GM19239 (cell line): ENCODE measurements around the gene GAD2.

Experiments used
- DNase-seq: peaks from one replicate; pipeline ENCODE4 v3.0.0; 2011; ENCODE audit warnings: low spot score; ENCODE audit not compliant: insufficient read length
- FAIRE-seq: peaks from 2 replicates; lab custom pipeline; 2011; peaks lifted over from hg19 to GRCh38; lab: Jason Lieb, UNC

The GAD2 gene

DNA sequence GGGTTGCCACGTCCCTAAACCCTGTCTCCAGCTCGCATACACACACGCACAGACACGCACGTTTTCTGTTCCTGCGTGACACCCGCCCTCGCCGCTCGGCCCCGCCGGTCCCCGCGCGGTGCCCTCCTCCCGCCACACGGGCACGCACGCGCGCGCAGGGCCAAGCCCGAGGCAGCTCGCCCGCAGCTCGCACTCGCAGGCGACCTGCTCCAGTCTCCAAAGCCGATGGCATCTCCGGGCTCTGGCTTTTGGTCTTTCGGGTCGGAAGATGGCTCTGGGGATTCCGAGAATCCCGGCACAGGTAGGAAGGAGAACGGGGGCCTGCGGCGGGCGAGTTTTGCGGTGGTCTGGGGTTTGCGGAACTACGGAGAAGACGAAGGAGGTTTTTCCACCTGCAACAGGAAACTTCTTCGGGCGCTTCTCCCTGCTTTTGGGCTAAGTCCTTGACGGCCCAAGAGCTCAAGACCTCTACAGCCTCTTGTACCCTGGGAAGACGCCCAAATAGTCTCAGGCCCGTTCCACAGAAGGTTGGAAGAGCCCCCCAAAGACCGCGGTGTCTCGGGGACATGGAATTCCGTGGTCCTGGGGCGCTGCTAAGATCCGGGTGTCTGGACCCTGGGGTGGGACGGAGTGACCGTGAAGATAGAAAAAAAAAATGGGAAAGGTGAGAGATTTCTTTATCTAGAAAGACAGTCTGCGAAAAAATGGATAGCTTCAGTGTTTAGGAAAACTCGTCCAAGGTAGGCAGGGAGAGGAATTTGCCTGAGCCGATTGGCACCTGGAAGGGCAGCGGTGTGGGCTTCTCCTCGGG is at the start of gene GAD2:
GAD2 (plus strand) TSS at position 190 of the 811 bp plus-strand sequence; CDS start at position 226, 36 bp downstream.
- FAIRE-seq (no peak), DNase-seq (no peak)

GRCh38 chr10:26169466-26169865 is 47.1 kb upstream of the GAD2 start:
- FAIRE-seq (no peak), DNase-seq (no peak)

- no peak for FAIRE-seq
- DNase-seq: no peak
Measured at GRCh38 chr10:26172131-26172530, 44.4 kb upstream of the GAD2 start.

DNA sequence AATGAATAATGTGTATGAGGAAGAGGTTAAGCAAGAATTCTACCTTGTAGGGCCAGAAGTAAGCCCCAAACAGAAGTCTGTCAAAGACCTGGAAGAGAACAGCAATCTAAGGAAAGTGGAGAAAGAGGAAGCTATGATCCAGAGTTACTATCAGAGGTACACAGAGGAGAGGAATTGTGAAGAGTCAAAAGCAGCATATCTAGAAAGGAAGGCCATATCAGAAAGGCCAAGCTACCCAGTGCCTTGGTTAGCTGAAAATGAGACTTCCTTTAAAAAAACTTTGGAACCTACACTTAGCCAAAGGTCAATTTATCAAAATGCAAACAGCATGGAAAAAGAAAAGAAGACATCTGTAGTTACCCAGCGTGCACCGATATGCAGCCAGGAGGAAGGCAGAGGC is 42.7 kb upstream of the GAD2 start:
- FAIRE-seq: no peak
- no peak for DNase-seq

GRCh38 chr10:26177341-26177740 is 39.2 kb upstream of the GAD2 start:
- no peak for FAIRE-seq
- no peak for DNase-seq

DNA sequence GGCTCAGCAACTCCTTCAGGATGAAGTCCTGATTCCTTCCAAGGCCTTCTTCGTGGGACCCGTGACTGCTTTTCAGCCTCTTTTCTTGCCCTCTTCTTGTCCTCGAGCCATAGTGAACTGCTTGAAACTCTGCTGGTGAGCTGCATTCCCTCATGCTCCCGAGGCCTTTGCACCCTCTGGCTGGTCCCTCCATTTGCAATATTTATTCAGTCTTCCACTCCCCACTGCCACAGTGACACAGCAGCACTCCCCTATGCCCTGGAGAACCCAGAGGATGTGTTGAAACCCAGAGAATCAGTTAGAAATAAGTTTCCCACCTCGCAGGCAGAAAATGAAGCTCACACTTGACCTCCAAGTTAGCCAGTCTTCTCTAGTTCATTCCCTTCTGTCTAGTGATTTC is 22.3 kb upstream of the GAD2 start:
- FAIRE-seq: no peak
- DNase-seq: no peak

DNA sequence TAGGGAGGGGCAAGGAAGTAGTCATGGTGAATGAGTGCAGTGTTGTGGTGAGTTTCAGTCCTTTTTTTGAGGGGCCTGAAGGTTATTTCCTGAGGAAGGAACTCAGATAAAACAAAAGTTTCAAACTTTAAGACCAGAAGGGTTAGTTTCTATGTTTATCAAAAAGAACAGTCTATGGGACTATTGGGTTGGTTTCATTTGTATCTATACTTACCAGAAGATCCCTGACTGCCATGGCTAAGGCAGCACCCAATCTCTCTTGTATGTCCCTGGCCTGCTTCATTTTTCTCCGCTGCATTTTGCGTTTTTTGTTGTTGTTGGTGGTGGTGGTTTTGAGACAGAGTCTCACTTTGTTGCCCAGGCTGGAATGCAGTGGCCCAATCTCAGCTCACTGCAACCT is 19.3 kb upstream of the GAD2 start:
- DNase-seq (no peak), FAIRE-seq (no peak)

GRCh38 chr10:26198119-26198518 is 18.5 kb upstream of the GAD2 start:
- FAIRE-seq: no peak

DNA sequence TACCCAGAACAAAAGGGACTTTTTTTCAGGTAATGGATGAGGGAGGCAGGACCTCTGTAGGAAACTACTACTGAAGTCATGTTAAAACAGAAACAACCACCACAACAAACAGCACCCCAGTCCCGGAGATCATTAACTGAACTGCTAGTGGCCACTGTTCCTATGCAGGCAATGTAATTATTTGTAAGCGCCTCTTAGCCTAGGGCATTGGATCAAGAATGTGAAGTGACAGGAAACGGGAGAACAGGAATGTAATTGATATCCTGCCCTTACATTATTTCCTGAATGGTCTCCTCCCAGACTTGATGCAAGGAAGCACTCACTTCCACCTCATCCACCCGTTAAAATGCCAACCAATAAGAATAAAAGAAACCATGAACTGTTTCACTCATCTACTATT is 16.7 kb upstream of the GAD2 start:
- FAIRE-seq (no peak), DNase-seq (no peak)

More at GRCh38 chr10:26198119-26198518, 18.5 kb upstream of the GAD2 start:
- DNase-seq: no peak

GRCh38 chr10:26205223-26205622 is 11.4 kb upstream of the GAD2 start:
- no peak for DNase-seq
- FAIRE-seq: no peak

- DNase-seq: no peak
- no peak for FAIRE-seq
Measured at GRCh38 chr10:26211781-26212444, 4.7 kb upstream of the GAD2 start.

DNA sequence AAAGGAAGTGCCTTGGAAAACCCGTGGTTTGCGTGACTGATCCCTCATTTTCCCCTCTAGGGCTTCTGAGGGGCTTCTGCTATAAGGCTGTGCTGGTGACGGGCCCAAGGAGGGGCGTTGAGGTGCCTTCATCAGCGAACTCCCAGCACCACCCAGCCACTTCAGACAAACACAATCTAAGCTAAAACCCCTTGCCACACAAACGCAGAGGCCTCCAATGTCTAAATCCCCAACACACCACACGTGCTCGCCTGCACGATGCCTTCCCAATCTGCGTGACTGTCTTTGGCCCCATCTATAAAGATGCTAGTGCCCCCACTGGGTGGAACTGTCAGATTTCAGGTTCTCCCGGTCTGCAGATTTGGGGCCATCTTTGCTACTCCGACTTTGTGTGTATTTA is 4.1 kb upstream of the GAD2 start:
- no peak for FAIRE-seq
- DNase-seq: no peak

DNA sequence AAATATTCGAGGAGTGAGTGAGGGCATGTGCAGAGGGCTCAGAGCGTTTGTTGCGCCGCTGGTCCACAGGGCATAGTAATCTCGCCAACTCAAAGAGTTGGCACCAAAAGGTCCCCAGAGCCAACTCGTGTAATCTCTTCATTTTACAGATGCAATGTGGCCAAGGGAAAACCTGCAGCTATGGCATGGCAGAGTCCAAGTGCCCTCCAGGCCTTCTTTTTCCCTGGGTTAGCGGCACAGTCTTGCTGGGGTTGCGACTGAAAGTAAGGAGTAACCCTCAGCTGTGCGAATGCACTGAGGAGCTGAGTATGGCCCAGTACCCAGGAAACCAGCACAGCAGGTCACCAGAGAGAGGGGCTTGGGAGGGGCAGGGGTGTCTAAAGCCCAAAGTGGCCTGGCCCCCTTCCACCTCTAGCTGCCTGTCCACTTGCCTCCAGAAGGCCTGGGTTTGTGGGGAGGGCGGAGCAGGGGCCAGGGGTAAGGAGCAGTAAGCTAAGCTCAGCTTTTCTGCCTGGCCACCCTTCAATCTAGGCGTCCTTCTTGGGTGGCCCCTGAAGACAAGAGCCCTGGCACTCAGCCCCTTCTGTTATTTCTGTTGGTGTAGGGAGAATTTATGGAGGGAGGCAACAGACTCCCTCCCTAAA is 3.3 kb upstream of the GAD2 start:
- FAIRE-seq (no peak), DNase-seq (no peak)

GRCh38 chr10:26214004-26214403 is 2.6 kb upstream of the GAD2 start:
- no peak for DNase-seq

DNA sequence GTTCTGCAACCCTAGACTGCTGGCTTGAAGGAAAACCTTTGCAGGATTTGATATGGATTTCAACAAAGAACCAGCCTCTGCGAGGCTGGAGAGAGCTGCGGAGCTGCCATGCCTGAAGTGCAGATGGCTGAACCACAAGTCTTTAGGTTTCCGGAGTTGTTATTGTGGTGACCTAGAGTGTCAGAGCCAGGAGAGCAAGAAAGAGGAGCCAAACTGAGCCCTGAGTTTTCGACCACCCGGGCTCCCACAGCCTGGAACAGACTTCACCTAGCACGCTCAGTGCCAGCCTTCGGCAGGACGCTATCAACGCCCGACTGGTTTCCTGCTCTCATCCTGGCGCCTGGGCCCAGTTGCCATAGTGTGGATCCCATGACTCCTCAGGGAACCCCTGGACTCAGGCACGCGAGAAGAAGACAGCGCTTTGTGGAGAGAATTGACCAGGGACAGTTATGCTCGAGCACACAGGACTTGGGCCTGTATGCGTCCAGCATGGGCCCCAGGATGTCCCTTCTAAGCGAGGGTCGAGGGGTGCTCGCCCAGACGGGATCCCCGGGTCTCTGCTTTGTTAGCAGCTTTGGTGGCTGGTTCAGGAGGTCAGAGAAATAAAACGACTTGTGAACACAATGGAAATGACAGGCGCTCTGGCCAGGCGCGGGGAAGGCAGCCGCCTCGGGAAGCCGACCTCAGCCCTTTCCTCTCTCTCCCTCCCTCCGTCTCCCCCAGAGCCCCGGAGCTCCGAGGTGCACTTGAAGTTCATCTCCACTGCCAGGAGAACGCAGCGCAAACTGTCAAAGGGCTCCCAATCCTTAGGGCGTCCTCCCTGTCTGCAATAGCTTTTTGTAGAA is 1.8 kb upstream of the GAD2 start:
- DNase-seq: no peak
- FAIRE-seq: no peak

More at GRCh38 chr10:26214004-26214403, 2.6 kb upstream of the GAD2 start:
- FAIRE-seq: no peak

- FAIRE-seq (no peak), DNase-seq (no peak)
Measured at GRCh38 chr10:26215396-26215934, 1.1 kb upstream of the GAD2 start.

DNA sequence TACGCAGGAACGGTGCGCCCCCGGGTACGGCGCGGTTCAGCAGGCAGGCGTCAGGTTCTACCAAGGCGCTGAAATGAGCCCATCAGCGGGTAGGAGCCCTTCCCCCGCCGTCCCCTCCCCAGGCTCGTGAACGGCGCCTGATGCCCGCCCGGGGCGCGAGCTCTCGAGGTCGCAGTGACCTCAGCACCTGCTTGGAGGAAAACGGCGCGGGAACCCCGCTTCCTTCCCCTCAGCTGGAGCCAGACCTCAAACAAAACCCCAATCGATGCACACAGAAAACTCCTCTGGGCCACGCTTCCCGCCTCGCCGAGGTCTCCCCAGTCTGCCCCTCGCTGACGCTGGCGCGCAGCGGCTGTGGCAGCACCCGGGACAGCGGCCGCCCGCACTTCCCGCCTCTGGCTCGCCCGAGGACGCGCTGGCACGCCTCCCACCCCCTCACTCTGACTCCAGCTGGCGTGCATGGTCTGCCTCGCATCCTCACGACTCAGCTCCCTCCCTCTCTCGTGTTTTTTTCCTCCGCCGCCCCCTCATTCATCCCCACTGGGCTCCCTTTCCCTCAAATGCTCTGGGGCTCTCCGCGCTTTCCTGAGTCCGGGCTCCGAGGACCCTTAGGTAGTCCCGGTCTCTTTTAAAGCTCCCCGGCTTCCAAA is 514 bp upstream of the GAD2 start:
- FAIRE-seq (no peak), DNase-seq (no peak)

- FAIRE-seq (no peak), DNase-seq (no peak)
Measured at GRCh38 chr10:26217396-26218086, 967 bp downstream of the GAD2 start.

DNA sequence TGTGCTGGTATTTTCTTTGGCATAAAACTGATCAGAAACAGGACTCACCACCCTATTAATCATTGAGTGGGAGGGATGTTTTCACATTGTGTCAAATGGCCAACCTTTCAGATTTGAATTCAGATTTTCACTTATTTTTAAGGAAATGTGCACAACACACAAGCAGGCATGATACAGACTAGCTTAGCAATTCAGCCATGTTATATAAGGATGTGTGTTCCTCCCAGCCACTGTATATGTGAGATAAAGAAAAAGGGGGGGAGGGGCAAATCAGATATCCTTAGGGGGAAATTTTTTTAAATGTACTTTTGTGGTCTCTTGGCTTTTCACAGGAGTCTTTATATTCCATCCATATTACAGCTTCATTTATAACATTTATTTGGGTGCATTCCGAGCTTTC is 3.1 kb downstream of the GAD2 start:
- no peak for DNase-seq
- FAIRE-seq: no peak
